Measurements from ENCODE around the gene PCYOX1L.

- no peak for TF ChIP-seq CTCF (IDR thresholded peaks at IDR 0.05; ENCODE audit: low read depth, low read length)
- TF ChIP-seq EZH2phosphoT487 (IDR thresholded peaks at IDR 0.05; ENCODE audit: low read depth): no peak
Measured at GRCh38 chr5:149380466-149381121, 22.7 kb downstream of the PCYOX1L start.
